ENCODE results near the gene RPS6KA6.
"Not testable (repeated sequence)": the region's sequence is repeated elsewhere in the genome, so short reads cannot be mapped to it uniquely, and the experiment has no call there.

Gene RPS6KA6

GRCh38 chrX:84161641-84162040 lies 26.4 kb downstream of the RPS6KA6 start:
- no peak for DNase-seq

- DNase-seq, result no peak
These were observed 27.3 kb downstream of the RPS6KA6 start for GRCh38 chrX:84160736-84161135.

DNA sequence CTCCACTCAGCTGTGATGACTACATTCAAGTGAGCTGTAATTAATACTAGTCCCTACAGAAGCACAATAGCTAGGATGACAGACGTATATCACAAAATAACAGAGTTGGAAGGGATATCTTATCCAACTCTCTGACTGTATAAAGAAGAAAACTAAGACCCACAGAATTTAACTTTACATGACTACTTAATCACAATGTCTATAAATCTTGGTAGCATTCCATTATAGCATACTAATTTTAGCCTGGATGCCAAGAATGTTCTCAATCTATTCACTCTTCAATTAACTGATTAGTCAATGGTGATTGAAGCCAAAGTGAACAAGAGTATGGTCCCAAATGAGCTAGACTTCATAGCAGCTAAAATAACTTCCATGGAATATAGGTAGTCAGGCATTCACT lies 31.2 kb downstream of the RPS6KA6 start:
- DNase-seq, result no peak

DNA sequence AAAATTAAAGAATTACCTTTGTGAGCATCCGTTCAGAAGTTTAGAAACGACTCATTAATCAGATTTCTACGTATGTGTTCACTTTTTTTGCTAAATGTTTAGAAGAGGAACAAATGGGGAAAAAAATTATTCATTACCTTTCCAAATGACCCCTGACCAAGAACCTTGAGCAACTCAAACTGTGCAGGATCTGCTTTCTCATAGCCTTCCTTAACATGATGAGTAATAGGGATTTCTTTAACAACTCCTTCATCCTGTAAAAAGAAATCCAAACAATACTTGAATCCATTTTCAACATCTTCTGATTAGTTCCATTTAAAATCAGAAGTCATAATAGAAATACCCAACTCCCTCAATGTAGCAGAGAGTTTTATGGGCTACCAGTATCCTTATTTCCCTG lies 32.1 kb downstream of the RPS6KA6 start:
- DNase-seq, result no peak

DNA sequence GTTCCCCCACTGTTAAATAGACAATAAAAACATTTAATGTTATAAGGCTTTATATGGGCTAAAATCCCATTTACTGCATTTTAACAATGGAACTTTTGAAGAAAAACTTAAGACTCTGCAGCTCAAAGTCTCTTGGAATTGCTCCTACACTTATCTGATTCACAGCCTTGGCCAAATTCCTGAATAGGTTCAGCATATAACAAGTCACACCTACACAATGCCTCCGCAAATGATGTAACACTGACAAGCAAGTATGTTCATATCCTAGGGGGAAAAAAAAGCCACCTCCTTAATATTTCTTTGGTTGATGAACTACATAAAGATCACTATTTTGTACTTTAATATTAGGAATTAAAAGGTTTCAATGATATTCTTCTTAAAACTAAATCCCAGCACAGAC lies 34.5 kb downstream of the RPS6KA6 start:
- no peak for DNase-seq

- no peak for DNase-seq
These were observed 43.0 kb downstream of the RPS6KA6 start for GRCh38 chrX:84144991-84145390.

DNA sequence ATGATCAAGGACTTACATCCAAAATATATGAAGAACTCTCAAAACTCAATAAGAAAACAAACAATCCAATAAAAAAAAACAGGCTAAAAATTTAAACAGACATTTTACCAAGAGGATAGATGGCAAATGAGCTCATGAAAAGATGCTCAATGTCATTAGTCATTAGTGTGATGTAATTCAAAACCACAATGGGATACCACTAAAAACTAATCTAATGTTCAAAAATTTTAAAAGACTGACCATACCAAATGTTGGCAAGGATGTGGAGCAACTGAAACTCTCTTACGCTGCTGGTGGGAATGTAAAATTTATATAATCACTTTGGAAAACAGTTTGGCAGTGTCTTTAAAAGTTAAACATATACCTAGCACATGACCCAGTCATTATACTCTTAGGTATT lies 43.7 kb downstream of the RPS6KA6 start:
- no peak for DNase-seq

- no peak for DNase-seq
These were observed 55.0 kb downstream of the RPS6KA6 start for GRCh38 chrX:84133023-84133422.

- DNase-seq, result no peak
These were observed 64.4 kb downstream of the RPS6KA6 start for GRCh38 chrX:84123585-84123984.

DNA sequence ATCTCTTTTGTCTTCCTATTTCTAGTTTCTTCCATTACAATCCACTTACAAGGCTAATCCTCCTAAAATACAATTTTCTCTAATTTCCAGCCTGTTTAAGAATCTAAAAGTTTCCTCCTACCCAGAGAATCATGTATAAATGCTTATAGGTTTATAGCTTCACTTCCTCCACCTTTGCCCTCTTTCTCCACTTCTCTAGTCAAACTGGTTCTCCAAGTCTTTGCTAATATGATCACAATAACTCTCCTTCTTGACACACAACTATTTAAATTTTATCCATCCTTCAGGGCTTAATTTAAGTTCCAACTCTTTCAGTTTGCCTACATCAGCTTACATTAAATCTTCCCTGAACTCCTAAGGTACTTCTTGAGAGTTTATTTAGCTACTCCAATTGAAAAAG lies 69.2 kb downstream of the RPS6KA6 start:
- no peak for DNase-seq

GRCh38 chrX:84118315-84118714 lies 69.7 kb downstream of the RPS6KA6 start:
- no peak for DNase-seq

- no peak for DNase-seq
These were observed 79.4 kb downstream of the RPS6KA6 start for GRCh38 chrX:84108584-84108983.

DNA sequence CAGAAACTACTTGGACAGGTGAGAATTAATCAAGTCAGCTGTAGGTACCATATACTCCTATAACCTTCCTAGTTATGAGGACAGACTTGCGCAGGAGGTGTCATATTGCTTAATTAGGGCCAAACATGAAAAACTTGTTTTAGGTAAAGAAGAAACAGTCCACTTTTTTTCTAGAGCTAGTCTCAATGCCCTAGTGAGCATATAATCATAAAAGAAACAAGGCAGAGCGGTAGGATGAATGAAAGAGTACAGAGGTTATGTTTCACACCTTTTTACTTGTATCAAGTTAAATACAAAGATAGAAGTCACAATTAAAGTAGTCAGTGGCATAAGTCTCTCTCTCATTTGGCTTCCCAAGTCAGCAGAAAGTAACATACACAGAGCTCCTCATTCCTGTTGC lies 88.9 kb downstream of the RPS6KA6 start:
- DNase-seq, result no peak

DNA sequence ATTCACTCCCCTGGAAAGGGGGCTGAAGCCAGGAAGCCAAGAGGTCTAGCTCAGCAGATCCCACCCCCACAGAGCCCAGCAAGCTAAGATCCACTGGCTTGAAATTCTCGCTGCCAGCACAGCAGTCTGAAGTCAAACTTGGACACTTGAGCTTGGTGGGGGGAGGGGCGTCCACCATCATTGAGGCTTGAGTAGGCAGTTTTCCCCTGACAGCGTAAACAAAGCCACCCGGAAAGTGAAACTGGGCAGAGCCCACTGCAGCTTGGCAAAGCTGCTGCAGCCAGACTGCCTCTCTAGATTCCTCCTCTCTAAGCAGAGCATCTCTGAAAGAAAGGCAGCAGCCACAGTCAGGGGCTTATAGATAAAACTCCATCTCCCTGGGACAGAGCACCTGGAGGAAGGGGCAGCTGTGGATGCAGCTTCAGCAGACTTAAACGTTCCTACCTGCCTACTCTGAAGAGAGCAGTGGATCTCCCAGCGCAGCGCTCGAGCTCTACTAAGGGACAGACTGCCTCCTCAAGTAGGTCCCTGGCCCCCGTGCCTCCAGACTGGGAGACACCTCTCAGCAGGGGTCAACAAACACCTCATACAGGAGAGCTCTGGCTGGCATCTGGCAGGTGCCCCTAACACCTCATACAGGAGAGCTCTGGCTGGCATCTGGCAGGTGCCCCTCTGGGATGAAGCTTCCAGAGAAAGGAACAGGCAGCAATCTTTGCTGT lies 108.4 kb downstream of the RPS6KA6 start:
- DNase-seq, result not testable (repeated sequence)

- DNase-seq, result no peak
These were observed 109.0 kb downstream of the RPS6KA6 start for GRCh38 chrX:84078991-84079390.

DNA sequence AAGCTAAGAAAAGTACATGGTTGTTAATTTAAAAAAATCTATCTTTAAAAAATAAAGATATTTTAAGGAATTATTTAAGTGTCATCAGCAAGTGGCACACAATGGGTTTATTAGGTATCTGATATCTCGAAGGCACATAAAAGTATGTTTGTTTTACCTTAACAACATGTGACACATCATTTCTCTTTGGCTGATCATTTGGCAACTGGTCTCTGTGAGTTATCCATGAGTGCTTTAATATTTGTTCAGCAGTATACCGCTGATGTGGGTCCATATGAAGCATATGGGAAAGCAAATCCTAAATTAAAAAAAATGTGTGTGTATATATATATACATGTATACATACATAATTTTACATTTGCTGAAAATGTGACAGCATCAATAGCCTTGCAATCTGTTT lies 123.2 kb downstream of the RPS6KA6 start:
- no peak for DNase-seq

GRCh38 chrX:84064164-84064563 lies 123.8 kb downstream of the RPS6KA6 start:
- DNase-seq, result no peak

- DNase-seq, result no peak
These were observed 140.7 kb downstream of the RPS6KA6 start for GRCh38 chrX:84047339-84047738.

- no peak for DNase-seq
These were observed 141.5 kb downstream of the RPS6KA6 start for GRCh38 chrX:84046403-84046984.

GRCh38 chrX:84044051-84044450 lies 143.9 kb downstream of the RPS6KA6 start:
- no peak for DNase-seq
